Subcutaneous adipose tissue (tissue), 4 donors: ENCODE measurements around the gene DLK2. TPM values are rescaled to one million over a fixed set of nuclear protein-coding genes. Genes with fewer than 3 reads are reported as not detected.

Experiments used
- CTCF ChIP-seq: fragments of 450-650 bp; IDR thresholded peaks from one replicate; pipeline ENCODE4 v1.5.1; 2016; ENCODE audit warnings: low read depth, mild to moderate bottlenecking, control low read depth, antibody characterized with exemption, moderate library complexity
- total RNA-seq, 4 donors: library from RNA; depleted of rRNA; stranded (reverse); fragments of >200 nt; gene quantifications; one replicate each; pipeline ENCODE4 v1.1.0, GENCODE V29; 2016

Gene DLK2
- total RNA-seq, 4 donors from 2014 or later: not detected

- no peak for TF ChIP-seq CTCF
These were observed 2.3 kb upstream of the DLK2 start for GRCh38 chr6:43457643-43458042.

GRCh38 chr6:43454696-43455530 is 435 bp downstream of the DLK2 start:
- no peak for TF ChIP-seq CTCF

DNA sequence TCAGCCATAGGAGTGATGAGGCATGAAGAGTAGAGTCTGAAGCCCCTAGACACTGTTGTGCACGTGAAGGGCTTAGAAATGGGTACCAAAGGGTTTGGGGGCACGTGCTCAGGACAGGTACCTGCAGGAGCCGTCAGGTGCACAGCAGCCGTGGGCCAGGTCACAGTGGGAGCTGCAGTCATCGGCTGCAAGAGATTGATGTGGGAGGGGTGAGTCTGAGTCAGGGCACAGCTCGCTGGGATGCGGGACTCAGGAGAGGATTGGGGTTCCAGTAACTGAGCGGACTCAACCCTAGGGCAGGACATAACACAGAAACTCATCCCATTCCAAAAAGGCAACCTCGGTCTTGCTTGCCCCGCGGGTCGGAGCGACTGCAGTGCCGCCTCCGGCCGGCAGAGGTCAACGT is 1.1 kb downstream of the DLK2 start:
- TF ChIP-seq CTCF: no peak

DNA sequence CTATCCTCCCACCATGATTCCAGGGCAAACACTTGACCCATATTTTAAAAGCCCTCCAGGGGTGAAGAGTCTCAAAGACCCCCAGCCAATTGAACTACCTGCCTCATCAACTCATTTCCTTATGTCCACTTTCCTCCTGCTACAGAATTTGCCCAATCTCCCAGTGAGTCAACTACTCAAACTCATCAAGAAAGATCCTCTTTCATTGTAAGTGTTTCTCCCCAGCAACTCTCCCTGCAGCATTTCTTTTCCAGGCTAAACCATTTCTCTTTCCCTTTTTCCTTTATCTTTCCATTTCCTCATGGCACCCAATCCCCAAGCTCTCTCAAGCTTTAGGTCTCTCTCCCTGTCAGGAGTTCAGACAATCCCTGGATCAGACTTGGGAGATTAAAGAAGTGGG is 1.5 kb downstream of the DLK2 start:
- no peak for TF ChIP-seq CTCF

DNA sequence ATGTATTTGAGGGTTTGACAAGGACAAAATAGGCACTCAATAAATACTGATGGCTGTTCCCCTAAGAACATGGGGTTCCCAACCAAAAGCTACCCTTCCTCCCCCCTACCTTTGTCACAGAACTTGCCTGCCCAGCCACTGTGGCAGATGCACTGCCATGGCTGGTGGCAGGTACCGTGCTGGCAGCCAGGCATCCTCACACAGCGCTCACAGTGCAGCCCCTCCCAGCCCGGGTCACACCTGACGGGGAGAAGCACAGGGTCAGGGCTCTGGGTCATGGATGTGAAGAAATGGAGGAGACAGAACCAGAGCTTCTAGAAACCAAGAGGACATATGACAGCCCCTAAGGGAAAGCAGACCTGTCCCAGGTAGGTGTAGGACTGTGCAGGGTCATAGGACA is 2.5 kb downstream of the DLK2 start:
- TF ChIP-seq CTCF: no peak

GRCh38 chr6:43451939-43452338 is 3.4 kb downstream of the DLK2 start:
- no peak for TF ChIP-seq CTCF

- no peak for TF ChIP-seq CTCF
These were observed 4.0 kb downstream of the DLK2 start for GRCh38 chr6:43451348-43451747.
